Gastrocnemius medialis (tissue), 4 donors: ENCODE results near the gene APBB2.

Experiments
- CTCF ChIP-seq, 5 experiments: fragments of 450-650 bp in 3 of 5; fragments of 200-600 bp in 2 of 5; sonication (generic) in 2 of 5; IDR thresholded peaks in 4 of 5; conservative IDR thresholded peaks in 1 of 5; 1 replicate in 4 of 5; 2 replicates in 1 of 5; pipeline ENCODE4 v1.5.1; 2016 to 2019; ENCODE audit warnings: antibody characterized with exemption in 5 of 5, mild to moderate bottlenecking in 3 of 5, moderate library complexity in 3 of 5
- POLR2A ChIP-seq, 2 donors: fragments of 450-650 bp; IDR thresholded peaks; one replicate each; pipeline ENCODE4 v1.6.1; 2017; ENCODE audit warnings: antibody characterized with exemption in 2 of 2, mild to moderate bottlenecking in 2 of 2, moderate library complexity in 2 of 2

- no peak for TF ChIP-seq CTCF (IDR thresholded peaks at IDR 0.05 in 4 of 5, conservative IDR thresholded peaks at IDR 0.05 in 1 of 5)
- TF ChIP-seq POLR2A (IDR thresholded peaks at IDR 0.05), result no peak
Observed at GRCh38 chr4:41196633-41197332, 17.6 kb downstream of the APBB2 start.
